Nephron progenitor cell (in vitro differentiated cells): ENCODE data around the gene GPRC5C.

ENCODE experiments used
- DNase-seq: peaks from one replicate; pipeline ENCODE4 v3.0.0; 2021
- H3K27ac Mint-ChIP-seq: 2 replicates; pipeline ENCODE4 v1.8.0; 2021; ENCODE audit warnings: mild to moderate bottlenecking, moderate library complexity, mixed read lengths
- H3K27me3 Mint-ChIP-seq: 2 replicates; pipeline ENCODE4 v1.8.0; 2021; ENCODE audit warnings: mild to moderate bottlenecking, low read depth, mixed read lengths; ENCODE audit not compliant: poor library complexity
- H3K36me3 Mint-ChIP-seq: 2 replicates; pipeline ENCODE4 v1.8.0; 2021; ENCODE audit warnings: low read depth, mixed read lengths
- H3K4me1 Mint-ChIP-seq: 2 replicates; pipeline ENCODE4 v1.8.0; 2021; ENCODE audit warnings: mixed read lengths
- H3K4me3 Mint-ChIP-seq: 2 replicates; pipeline ENCODE4 v1.8.0; 2021; ENCODE audit warnings: mild to moderate bottlenecking, moderate library complexity, mixed read lengths
- H3K9me3 Mint-ChIP-seq: 2 replicates; pipeline ENCODE4 v1.8.0; 2021; ENCODE audit warnings: mild to moderate bottlenecking, moderate library complexity, mixed read lengths
- CTCF ChIP-seq: fragments of 200-600 bp; sonication (generic); IDR thresholded peaks from 2 replicates; pipeline ENCODE4 v1.5.0; 2021; ENCODE audit warnings: antibody characterized with exemption

Gene GPRC5C

DNA sequence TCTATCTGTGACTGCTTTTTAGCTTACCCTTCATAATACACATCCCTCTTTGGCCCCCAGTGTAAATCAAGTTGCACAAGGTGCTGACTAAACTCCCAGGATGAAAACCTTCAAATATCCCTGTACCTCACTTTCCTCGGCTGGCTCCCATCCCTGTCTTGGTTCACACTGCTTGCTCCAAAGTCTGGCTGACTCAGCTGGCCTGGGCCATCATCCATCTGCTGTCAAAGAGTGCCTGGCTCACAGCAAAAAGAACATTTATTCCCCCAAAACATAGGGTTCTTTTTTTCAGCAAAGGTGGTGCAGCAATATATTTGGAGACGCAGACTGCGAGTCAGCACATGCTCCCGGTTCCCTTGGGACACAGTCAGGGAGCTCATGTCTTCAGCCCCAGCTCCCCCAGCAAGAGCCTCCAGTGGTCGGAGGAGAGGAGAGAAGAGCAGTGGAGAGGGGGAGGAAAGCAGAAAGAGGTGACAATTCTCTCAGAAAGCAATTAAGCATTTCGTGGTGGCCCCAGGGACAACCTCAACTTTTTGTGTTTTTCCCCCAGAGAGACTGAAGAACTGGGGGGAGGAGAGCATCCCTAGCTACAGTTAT is 38.4 kb upstream of the GPRC5C start:
- H3K9me3 Mint-ChIP-seq = no peaks in the 10 kb centered on the region
- peak overlapping the region; percentile 85 for H3K27ac Mint-ChIP-seq
- H3K27me3 Mint-ChIP-seq = peaks cover 25% of the 10 kb centered on the region
- H3K36me3 Mint-ChIP-seq = no peaks in the 10 kb centered on the region
- no peak for TF ChIP-seq CTCF
- H3K4me1 Mint-ChIP-seq = peaks cover 62% of the 10 kb centered on the region
- H3K4me3 Mint-ChIP-seq = peak overlapping the region; percentile 8
- no peak for DNase-seq

DNA sequence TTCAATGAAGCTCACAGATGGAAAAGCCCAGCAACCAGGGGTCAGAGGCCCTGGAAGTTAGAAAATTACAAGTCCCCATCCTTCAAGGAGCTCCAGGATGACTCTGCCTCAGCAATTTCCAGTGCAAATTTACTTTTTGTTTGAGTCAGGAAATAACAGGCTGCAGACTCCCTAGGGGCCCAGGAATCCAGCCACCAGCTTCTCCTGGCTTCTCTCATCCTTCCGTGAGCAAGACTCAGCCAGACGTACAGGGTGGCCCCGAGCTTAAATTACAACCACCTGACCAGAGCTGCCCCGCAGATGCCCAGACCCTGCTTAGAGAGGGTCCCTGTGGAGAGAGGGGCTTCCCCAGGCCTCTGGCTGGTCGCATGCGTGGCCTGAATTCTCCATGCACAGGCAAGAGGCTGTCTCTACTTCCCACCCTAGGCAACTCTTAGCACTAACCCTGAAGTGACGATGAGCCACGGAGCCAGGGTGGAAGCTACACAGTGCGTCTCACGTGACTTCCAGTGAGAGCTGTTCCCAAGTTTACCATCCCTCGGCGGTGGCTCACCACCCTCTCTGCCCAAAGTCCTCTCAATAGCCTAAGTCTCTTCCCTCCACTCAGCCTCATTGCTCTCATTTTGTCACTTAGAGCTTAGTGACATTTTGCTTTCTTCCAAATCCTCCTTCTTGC is 37.5 kb upstream of the GPRC5C start:
- H3K9me3 Mint-ChIP-seq = no peaks in the 10 kb centered on the region
- H3K27ac Mint-ChIP-seq = no peak overlapping the region

DNA sequence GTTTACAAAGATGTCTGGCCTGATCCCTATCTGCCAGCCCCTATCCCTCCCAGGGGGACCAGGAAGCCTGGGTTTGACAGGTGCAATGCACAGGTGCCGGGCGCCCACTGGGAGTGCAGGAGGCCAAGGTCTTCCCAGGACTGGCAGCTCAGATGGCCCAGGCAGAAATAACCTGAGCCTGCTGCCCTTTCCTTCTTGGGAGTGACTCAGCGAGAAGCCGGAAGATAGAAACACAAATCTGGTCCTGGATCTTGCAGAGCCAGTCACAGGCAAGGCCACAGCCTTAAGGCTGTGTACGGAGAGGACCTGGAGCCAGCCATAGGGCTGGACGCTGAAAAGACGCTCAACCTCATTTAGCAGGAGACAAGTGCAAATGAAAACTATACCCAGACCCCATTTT is 36.9 kb upstream of the GPRC5C start:
- peaks cover 21% of the 10 kb centered on the region for H3K27me3 Mint-ChIP-seq
- TF ChIP-seq CTCF = no peak
- no peak for DNase-seq
- H3K4me1 Mint-ChIP-seq = peaks cover 49% of the 10 kb centered on the region
- no peak overlapping the region for H3K4me3 Mint-ChIP-seq
- H3K27ac Mint-ChIP-seq = no peak overlapping the region
- H3K9me3 Mint-ChIP-seq = no peaks in the 10 kb centered on the region
- no peaks in the 10 kb centered on the region for H3K36me3 Mint-ChIP-seq

More for the DNA sequence above, 37.5 kb upstream of the GPRC5C start:
- Mint-ChIP-seq H3K4me3 (no peak overlapping the region), H3K4me1 (peaks cover 54% of the 10 kb centered on the region), H3K27me3 (peaks cover 22% of the 10 kb centered on the region), H3K36me3 (no peaks in the 10 kb centered on the region)
- TF ChIP-seq CTCF = no peak
- no peak for DNase-seq

DNA sequence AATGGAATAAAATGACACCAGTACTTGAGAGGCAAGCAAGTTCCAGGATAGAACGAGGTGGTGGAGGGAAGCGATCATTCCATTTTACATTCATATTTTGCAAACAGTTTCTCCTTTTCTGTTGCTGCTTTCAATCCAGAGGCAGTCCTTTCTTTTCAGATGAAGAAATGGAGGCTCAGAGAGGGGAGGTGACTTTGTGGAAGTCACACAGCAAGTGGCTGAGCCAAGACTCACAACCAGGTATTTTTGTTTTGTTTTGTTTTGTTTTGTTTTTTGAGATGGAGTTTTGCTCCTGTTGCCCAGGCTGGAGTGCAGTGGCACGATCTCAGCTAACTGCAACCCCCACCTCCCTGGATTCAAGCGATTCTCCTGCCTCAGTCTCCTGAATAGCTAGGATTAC is 35.3 kb upstream of the GPRC5C start:
- no peak overlapping the region for H3K27ac Mint-ChIP-seq
- no peaks in the 10 kb centered on the region for H3K36me3 Mint-ChIP-seq
- H3K4me1 Mint-ChIP-seq = peaks cover 39% of the 10 kb centered on the region
- TF ChIP-seq CTCF = no peak
- peaks cover 20% of the 10 kb centered on the region for H3K27me3 Mint-ChIP-seq
- DNase-seq = no peak
- H3K4me3 Mint-ChIP-seq = no peak overlapping the region
- H3K9me3 Mint-ChIP-seq = no peaks in the 10 kb centered on the region

- TF ChIP-seq CTCF = no peak
- H3K27ac Mint-ChIP-seq = peak overlapping the region; percentile 75
- H3K36me3 Mint-ChIP-seq = no peaks in the 10 kb centered on the region
- DNase-seq = no peak
- peaks cover 24% of the 10 kb centered on the region for H3K4me1 Mint-ChIP-seq
- no peaks in the 10 kb centered on the region for H3K9me3 Mint-ChIP-seq
- peaks cover 11% of the 10 kb centered on the region for H3K27me3 Mint-ChIP-seq
- H3K4me3 Mint-ChIP-seq = no peak overlapping the region
These were observed 29.8 kb upstream of the GPRC5C start for GRCh38 chr17:74402048-74402447.
